Measurements from ENCODE around the gene LY6G5B.

GRCh38 chr6:31641370-31641769 is 28.4 kb upstream of the LY6G5B start:
- TF ChIP-seq POLR2A (IDR thresholded peaks at IDR 0.05; ENCODE audit: low read depth) (no peak), CTCF (IDR thresholded peaks at IDR 0.05) (no peak)
